ENCODE results near the gene GABBR1.

GABBR1 gene

GRCh38 chr6:29624520-29624961 is 8.4 kb downstream of the GABBR1 start:
- no peak overlapping the region for H3K4me3 ChIP-seq (ENCODE audit: low read depth, low read length)
- in situ Hi-C loops (cut with HindIII; ENCODE audit: low sequenced_read_pairs): no loop called here
- no peak for DNase-seq (ENCODE audit: low read depth, low spot score)
- TF ChIP-seq CTCF (IDR thresholded peaks at IDR 0.05; ENCODE audit: low read depth, low read length): no peak

GRCh38 chr6:29620630-29621029 is 12.4 kb downstream of the GABBR1 start:
- H3K4me3 ChIP-seq (ENCODE audit: low read depth, low read length): no peak overlapping the region
- TF ChIP-seq CTCF (IDR thresholded peaks at IDR 0.05; ENCODE audit: low read depth, low read length): no peak
- in situ Hi-C loops (cut with HindIII; ENCODE audit: low sequenced_read_pairs): no loop called here

GRCh38 chr6:29619578-29620160 is 13.3 kb downstream of the GABBR1 start:
- no peak for TF ChIP-seq CTCF (IDR thresholded peaks at IDR 0.05; ENCODE audit: low read depth, low read length)
- no peak for DNase-seq (ENCODE audit: low read depth, low spot score)
- H3K4me3 ChIP-seq (ENCODE audit: low read depth, low read length): no peak overlapping the region
- in situ Hi-C loops (cut with HindIII; ENCODE audit: low sequenced_read_pairs): no loop called here

More at GRCh38 chr6:29620630-29621029, 12.4 kb downstream of the GABBR1 start:
- no peak for DNase-seq (ENCODE audit: low read depth, low spot score)

- no peak for DNase-seq (ENCODE audit: low read depth, low spot score)
- no peak overlapping the region for H3K4me3 ChIP-seq (ENCODE audit: low read depth, low read length)
- in situ Hi-C loops (cut with HindIII; ENCODE audit: low sequenced_read_pairs): no loop called here
- TF ChIP-seq CTCF (IDR thresholded peaks at IDR 0.05; ENCODE audit: low read depth, low read length): peak; percentile 33
Measured at GRCh38 chr6:29617782-29618554, 15.0 kb downstream of the GABBR1 start.

GRCh38 chr6:29611426-29611825 is 21.6 kb downstream of the GABBR1 start:
- in situ Hi-C loops (cut with HindIII; ENCODE audit: low sequenced_read_pairs): no loop called here
- no peak for TF ChIP-seq CTCF (IDR thresholded peaks at IDR 0.05; ENCODE audit: low read depth, low read length)
- DNase-seq (ENCODE audit: low read depth, low spot score): no peak

GRCh38 chr6:29610540-29610939 is 22.4 kb downstream of the GABBR1 start:
- TF ChIP-seq CTCF (IDR thresholded peaks at IDR 0.05; ENCODE audit: low read depth, low read length): no peak
- in situ Hi-C loops (cut with HindIII; ENCODE audit: low sequenced_read_pairs): no loop called here
- DNase-seq (ENCODE audit: low read depth, low spot score): no peak
- no peak overlapping the region for H3K4me3 ChIP-seq (ENCODE audit: low read depth, low read length)

More at GRCh38 chr6:29611426-29611825, 21.6 kb downstream of the GABBR1 start:
- H3K4me3 ChIP-seq (ENCODE audit: low read depth, low read length): no peak overlapping the region

All from astrocyte of the spinal cord (primary cell).